CD4-positive, alpha-beta T cell treated with Interleukin-4 for 4 hours (primary cell): Measurements from ENCODE around the gene TNFSF8.

ENCODE experiments used
- DNase-seq: peaks from one replicate; pipeline ENCODE4 v3.0.0-alpha.2; 2020

The TNFSF8 gene

GRCh38 chr9:114935119-114935518 lies 4.7 kb upstream of the TNFSF8 start:
- DNase-seq, result no peak

- no peak for DNase-seq
Measured at GRCh38 chr9:114932502-114932901, 2.1 kb upstream of the TNFSF8 start.

- DNase-seq, result no peak
Measured at GRCh38 chr9:114931407-114931806, 1.0 kb upstream of the TNFSF8 start.

- peak; percentile 54 for DNase-seq
Measured at GRCh38 chr9:114929201-114929600, 1.2 kb downstream of the TNFSF8 start.

- no peak for DNase-seq
Measured at GRCh38 chr9:114928671-114929070, 1.7 kb downstream of the TNFSF8 start.

DNA sequence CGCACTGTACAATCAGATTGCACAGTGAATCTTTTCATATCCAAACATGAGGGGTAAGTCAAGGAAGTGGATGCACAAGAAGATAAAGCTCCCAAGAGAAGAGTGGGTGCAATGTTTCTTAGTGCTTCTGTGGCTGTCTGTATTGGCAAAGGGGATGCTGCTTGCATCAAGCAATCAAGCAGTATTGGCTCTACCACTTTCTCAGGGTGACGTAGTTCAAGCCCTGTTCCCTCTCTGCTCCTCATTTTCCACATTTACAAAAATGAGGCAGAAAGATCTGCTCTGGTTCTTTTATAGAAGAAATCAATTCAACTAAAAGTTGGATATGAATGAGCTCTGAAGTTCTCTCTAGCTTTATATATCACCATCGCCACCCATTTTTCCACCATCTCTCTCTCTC lies 2.3 kb downstream of the TNFSF8 start:
- DNase-seq, result no peak

GRCh38 chr9:114925672-114926071 lies 4.7 kb downstream of the TNFSF8 start:
- DNase-seq, result peak; percentile 28

GRCh38 chr9:114925039-114925438 lies 5.4 kb downstream of the TNFSF8 start:
- no peak for DNase-seq

DNA sequence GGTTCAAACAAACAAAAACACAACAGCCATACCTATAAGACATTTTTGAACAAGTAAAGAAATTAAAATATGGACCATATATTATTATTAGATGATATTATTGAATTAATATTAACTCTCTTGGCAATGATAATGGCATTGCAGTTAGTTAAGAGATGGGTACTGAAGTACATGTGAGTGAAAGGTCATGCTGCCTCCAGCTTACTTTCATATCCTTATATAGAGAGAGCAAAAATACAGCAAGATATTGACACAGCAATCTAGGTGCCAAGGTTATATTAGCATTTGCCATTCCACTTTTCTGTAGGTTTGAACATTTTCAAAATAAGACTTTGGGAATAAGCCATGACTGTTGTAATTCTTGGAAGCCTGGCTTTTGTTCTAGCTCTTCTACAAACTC lies 6.1 kb downstream of the TNFSF8 start:
- DNase-seq, result no peak

DNA sequence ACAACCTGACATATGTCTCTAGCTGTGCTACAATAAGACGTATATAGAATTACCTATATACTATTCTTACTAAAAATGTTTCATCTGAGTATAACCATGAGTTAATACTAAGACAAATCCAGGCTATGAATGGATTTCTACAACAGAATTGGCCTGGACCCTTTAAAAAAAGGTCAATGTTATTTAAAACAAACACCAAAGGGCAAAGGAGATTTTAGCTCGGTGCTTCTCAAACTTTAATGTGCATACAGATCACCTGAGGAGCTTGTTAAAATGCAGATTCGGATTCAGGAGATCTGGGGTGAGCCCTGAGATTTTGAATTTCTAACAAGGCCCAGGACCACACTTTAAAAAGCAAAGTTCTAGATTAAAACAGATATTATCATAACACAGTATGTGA lies 6.5 kb downstream of the TNFSF8 start:
- no peak for DNase-seq

- DNase-seq, result no peak
Measured at GRCh38 chr9:114921171-114921570, 9.2 kb downstream of the TNFSF8 start.

DNA sequence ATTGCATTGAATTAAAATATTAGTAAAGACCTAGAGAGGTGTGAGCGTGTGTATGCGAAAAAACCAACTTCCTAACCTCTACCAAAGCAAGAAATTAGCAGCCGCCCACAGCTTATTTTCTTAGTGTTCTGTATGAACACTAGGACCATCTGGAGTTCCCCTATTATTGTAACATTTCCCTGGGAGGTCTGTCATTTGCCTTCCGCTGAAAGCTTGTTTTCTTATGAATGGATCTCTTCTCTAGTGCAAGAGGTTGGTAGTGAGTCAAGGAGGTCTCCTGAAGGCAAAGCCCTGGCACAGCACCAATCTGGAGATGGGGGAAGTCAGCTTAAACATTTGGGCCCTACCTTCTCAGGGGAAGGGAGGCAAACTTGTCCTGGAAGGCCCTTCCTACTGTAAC lies 10.8 kb downstream of the TNFSF8 start:
- peak; percentile 59 for DNase-seq

DNA sequence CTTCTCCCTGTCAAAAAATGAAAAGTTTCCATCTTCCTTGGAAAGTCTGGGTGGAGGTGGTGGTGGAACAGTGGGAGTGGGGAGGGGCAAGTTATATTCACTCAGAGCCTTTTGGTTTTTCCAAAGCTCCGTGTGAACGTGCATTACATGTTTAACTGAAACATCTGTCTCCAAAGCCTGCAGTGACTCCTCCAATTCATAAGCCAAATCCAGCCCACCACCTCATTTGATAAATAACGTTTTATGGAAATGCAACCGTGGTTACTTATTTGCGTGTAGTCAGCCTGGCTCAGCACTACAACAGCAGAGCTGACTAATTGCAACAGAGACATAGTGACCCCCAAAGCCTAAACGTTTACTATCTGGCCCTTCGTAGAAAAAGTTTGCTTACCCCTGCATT lies 13.9 kb downstream of the TNFSF8 start:
- no peak for DNase-seq

GRCh38 chr9:114914139-114914538 lies 16.3 kb downstream of the TNFSF8 start:
- no peak for DNase-seq

- no peak for DNase-seq
Measured at GRCh38 chr9:114913656-114914055, 16.7 kb downstream of the TNFSF8 start.

DNA sequence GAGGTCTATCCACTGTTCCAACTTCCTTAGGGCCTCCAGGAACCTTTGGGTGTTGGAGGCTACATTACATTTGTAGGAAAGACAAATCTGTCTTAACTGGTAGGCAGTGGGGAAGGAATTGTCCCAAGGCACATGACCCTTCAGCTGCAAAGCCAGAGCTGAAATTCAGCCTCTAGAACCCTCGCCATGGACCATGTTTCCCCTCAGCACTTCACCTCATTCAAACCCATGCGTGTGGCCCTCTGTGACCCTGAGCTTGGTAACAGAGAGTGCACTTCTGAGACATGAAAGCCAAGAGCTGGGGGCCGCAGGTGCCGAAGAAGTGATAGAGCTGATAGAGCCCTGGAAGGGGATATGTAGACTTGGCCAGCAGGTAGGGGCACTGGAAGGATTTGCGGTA lies 17.2 kb downstream of the TNFSF8 start:
- no peak for DNase-seq

DNA sequence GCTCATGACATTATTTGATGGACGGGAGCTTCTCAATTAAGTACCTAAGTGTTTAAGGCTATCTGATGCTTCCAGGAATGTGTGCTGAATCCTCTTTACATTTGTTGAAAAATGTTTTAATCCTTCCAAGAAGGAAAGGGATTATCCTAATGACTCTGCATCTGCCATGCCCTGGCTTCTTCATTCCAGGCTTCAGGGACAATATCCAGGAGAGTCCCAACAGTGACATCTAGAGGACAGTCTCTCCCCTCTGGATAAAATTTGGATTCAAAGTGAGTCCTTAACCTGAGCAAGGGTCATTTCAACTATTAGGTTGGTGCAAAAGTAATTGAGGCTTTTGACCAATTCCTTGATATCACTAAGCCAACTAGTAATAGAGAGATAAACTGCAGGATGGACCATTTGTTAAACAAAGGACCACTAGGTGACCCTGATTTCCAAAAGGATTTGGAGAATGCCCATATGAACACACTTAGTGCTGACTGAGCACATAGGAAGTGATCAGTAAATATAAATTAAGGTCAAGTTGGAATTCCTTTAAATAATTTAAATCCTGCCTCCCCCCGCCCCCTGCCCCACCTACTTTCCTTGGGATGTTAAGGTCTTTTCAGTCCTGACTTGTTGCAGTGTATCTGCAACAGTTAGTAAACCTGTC lies 19.1 kb downstream of the TNFSF8 start:
- DNase-seq, result no peak

DNA sequence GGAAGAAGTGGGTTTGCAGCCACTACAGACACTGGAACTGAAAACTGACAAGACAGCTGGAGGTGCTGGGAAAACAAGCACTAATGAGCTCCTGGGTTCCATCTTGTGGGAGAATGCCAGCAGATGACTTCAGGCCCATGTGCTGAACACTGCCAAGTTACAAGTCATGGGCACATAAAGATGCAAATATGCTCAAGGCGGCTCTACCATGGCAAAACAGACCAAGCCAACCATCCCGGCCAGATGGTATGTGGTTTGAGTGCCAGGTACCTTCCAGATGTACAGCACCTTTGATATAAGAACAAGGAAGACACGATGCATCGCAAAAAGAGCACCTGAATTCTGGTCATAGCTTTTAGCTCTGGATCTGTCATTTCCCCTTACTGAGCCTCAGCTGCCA lies 19.9 kb downstream of the TNFSF8 start:
- DNase-seq, result no peak

- DNase-seq, result no peak
Measured at GRCh38 chr9:114909661-114910060, 20.7 kb downstream of the TNFSF8 start.

GRCh38 chr9:114908805-114909448 lies 21.5 kb downstream of the TNFSF8 start:
- peak; percentile 43 for DNase-seq

DNA sequence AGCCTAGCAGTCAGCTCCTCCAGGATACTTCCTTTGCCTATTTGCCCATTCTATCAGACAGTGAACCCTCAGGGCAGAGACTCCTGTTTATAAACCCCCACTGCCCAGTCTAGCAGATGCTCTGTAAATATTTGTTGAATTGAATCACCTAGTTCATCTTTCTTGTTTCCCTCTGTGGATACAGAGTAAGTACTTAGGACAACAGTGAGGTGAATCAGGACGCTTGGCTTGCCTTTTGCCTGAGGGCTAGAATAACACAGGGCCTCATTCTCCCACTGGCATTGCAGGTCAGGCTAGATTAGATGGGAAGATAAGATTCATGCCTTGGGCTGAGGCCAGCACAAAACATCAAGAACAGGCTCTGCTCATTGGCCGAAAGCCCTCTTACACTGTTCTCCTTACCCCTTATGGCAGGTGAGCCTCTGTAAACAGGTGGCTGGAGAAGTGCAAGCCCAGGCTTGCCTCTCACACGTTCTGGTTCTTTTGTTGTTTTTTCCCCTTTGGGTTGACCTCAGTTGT lies 22.2 kb downstream of the TNFSF8 start:
- DNase-seq, result peak; percentile 58

DNA sequence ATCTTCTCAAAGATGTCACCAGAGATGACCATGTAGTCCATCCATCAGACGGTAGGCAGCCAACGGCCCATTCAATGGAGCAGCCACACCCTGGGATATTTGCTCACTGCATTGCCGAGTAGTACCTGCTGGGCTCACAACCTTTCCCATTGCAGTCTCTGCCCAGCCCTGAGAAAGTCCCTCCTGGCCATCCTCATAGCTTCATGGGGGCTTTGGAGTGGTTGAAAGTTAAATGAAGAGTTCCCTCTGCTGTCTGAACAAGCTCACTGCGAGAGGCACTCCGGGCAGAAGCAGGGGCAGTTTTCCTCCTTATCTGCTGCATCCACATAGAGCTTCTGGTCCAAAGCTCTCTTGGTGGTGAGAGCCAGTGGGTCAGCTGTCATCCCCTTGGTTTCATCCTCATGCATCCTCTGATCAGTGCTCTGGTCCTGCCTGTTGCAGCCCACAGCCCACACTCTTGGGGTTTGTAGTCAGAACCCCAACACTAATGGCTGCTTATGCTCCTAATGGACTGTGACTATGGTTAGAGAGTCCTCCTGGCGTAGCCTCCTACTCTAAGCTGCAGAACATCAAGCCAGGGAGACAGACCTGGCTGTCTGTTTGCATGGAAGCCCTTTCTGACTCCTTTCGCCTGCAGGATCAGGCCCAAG lies 23.3 kb downstream of the TNFSF8 start:
- DNase-seq, result peak; percentile 40

- no peak for DNase-seq
Measured at GRCh38 chr9:114905170-114905940, 25.0 kb downstream of the TNFSF8 start.
